B cell (primary cell): ENCODE measurements around the gene GSE1. TPM values are rescaled to one million over a fixed set of nuclear protein-coding genes. Genes with fewer than 3 reads are reported as not detected.

Experiments used
- ATAC-seq: fragments of 200-7000 bp; cut with Tn5 transposase; one replicate; pipeline ENCODE4 v1.10.0; 2021; ENCODE audit warnings: low read depth, mild to moderate bottlenecking, moderate number of reproducible peaks, moderate library complexity
- CTCF ChIA-PET: fragments of 350-600 bp; sonication (Branson Sonifier 250); formaldehyde crosslinking; loops from one replicate; lab custom pipeline; 2021; ENCODE audit warnings: antibody characterized with exemption, inconsistent platforms; lab: Charles Lee
- POLR2A ChIA-PET: fragments of 350-600 bp; sonication (Branson Sonifier 250); formaldehyde crosslinking; loops from one replicate; lab custom pipeline; 2021; ENCODE audit warnings: antibody characterized with exemption; lab: Charles Lee
- DNase-seq: peaks from one replicate; pipeline ENCODE4 v3.0.0; 2013
- H2AFZ ChIP-seq: 2 replicates; pipeline ENCODE4 v1.6.1; 2012; ENCODE audit warnings: mild to moderate bottlenecking, low read depth, low read length; ENCODE audit not compliant: insufficient read depth, poor library complexity, severe bottlenecking
- H3K27ac ChIP-seq, 2 donors: 1 replicate in 1 of 2; 2 replicates in 1 of 2; pipeline ENCODE4 v1.5.1; 2012 to 2013; ENCODE audit warnings: low read length in 2 of 2, mild to moderate bottlenecking in 2 of 2, moderate library complexity in 1 of 2
- H3K27me3 ChIP-seq, 4 experiments: fragments of 200-600 bp in 1 of 4; sonication (generic) in 1 of 4; replicated peaks in 1 of 4; 1 replicate in 2 of 4; 2 replicates in 2 of 4; pipeline versions ENCODE4 v1.6.1 to v1.7.0; 2013 to 2016; ENCODE audit warnings: low read length in 3 of 4, mild to moderate bottlenecking in 2 of 4, mixed read lengths in 1 of 4, moderate library complexity in 1 of 4; ENCODE audit not compliant: insufficient read depth in 4 of 4, control insufficient read depth in 3 of 4; ENCODE audit errors: control extremely low read depth in 1 of 4
- H3K36me3 ChIP-seq, 2 experiments: replicated peaks in 1 of 2; 1 replicate in 1 of 2; 2 replicates in 1 of 2; pipeline versions ENCODE4 v1.6.1 to v1.7.1; 2013; ENCODE audit warnings: low read length in 1 of 2; ENCODE audit not compliant: insufficient read depth in 2 of 2, control insufficient read depth in 1 of 2; ENCODE audit errors: control extremely low read depth in 1 of 2, extremely low read depth in 1 of 2
- H3K4me1 ChIP-seq, 2 donors: fragments of 200-600 bp in 1 of 2; sonication (generic) in 1 of 2; 1 replicate in 1 of 2; 2 replicates in 1 of 2; pipeline versions ENCODE4 v1.5.1 to v1.6.1; 2013 to 2017; ENCODE audit warnings: low read length in 2 of 2; ENCODE audit not compliant: control insufficient read depth in 2 of 2, insufficient read depth in 2 of 2
- H3K4me2 ChIP-seq: replicated peaks from 2 replicates; pipeline ENCODE3; 2012; ENCODE audit warnings: mild to moderate bottlenecking, low read depth, low read length; ENCODE audit not compliant: poor library complexity, severe bottlenecking
- H3K4me3 ChIP-seq, 5 experiments: fragments of 200-600 bp in 1 of 5; sonication (generic) in 1 of 5; 1 replicate in 3 of 5; 2 replicates in 2 of 5; pipeline versions ENCODE4 v1.5.1 to v1.7.0; 2011 to 2016; ENCODE audit warnings: low read length in 4 of 5, mild to moderate bottlenecking in 4 of 5, low read depth in 2 of 5, control low read depth in 1 of 5, moderate library complexity in 1 of 5; ENCODE audit not compliant: insufficient read depth in 1 of 5; ENCODE audit errors: control extremely low read depth in 1 of 5, extremely low read depth in 1 of 5
- H3K79me2 ChIP-seq: fragments of 200-600 bp; sonication (generic); one replicate; pipeline ENCODE4 v1.6.0; 2016; ENCODE audit warnings: low read length; ENCODE audit not compliant: control insufficient read depth, insufficient read depth
- H3K9ac ChIP-seq: fragments of 200-600 bp; sonication (generic); 2 replicates; pipeline ENCODE4 v1.6.1; 2017; ENCODE audit warnings: mild to moderate bottlenecking, low read length, moderate library complexity
- H3K9me3 ChIP-seq, 3 donors: one replicate each; pipeline versions ENCODE4 v1.6.1 to v1.7.1; 2013; ENCODE audit warnings: low read length in 2 of 3; ENCODE audit not compliant: control insufficient read depth in 2 of 3, insufficient read depth in 1 of 3; ENCODE audit errors: control extremely low read depth in 1 of 3
- H4K20me1 ChIP-seq: 2 replicates; pipeline ENCODE4 v1.6.0; 2012; ENCODE audit warnings: mild to moderate bottlenecking, low read length; ENCODE audit not compliant: insufficient read depth, control insufficient read depth, poor library complexity, severe bottlenecking
- H3K27ac Mint-ChIP-seq: one replicate; pipeline ENCODE4 v1.8.0; 2021; ENCODE audit warnings: mixed read lengths
- H3K27me3 Mint-ChIP-seq: one replicate; pipeline ENCODE4 v1.8.0; 2021; ENCODE audit warnings: mixed read lengths
- H3K4me1 Mint-ChIP-seq: one replicate; pipeline ENCODE4 v1.8.0; 2021; ENCODE audit warnings: mixed read lengths
- H3K4me3 Mint-ChIP-seq: one replicate; pipeline ENCODE4 v1.8.0; 2021; ENCODE audit warnings: mixed read lengths
- H3K9me3 Mint-ChIP-seq: one replicate; pipeline ENCODE4 v1.8.0; 2022; ENCODE audit warnings: mixed read lengths; ENCODE audit not compliant: insufficient read depth
- EZH2 ChIP-seq: IDR thresholded peaks from 2 replicates; pipeline ENCODE4 v1.6.1; 2012; ENCODE audit warnings: borderline replicate concordance, low read depth, mild to moderate bottlenecking, moderate library complexity, low read length; ENCODE audit not compliant: insufficient read depth, poor library complexity, severe bottlenecking
- WGBS: methylation state at CpG from one replicate; pipeline ENCODE4 v1.1.5; 2013; ENCODE audit warnings: missing lambda C conversion rate; ENCODE audit not compliant: insufficient coverage; 5-methylcytosine and 5-hydroxymethylcytosine counted together
- intact Hi-C: fragments of 100-400 bp; cut with micrococcal nuclease; formaldehyde crosslinking; loops from one replicate; pipeline ENCODE4 v1.10.0; 2022
- polyA plus RNA-seq: library from polyadenylated mRNA; depleted of rRNA; stranded (reverse); fragments of >200 nt; gene quantifications from 2 replicates; pipeline ENCODE4 v1.2.3, GENCODE V29; 2012
- total RNA-seq, 2 donors: library from RNA; stranded (reverse); fragments of 120-200 nt in 1 of 2; gene quantifications; 1 replicate in 1 of 2; 2 replicates in 1 of 2; pipeline versions ENCODE4 v1.2.3 to v1.2.4, GENCODE V29; 2013 to 2022
- TF ChIP-seq, protein P1 (sequence below): fragments of 200-600 bp; IDR thresholded peaks from one replicate; pipeline ENCODE4 v1.8.0; 2022; ENCODE audit warnings: antibody characterized with exemption, mild to moderate bottlenecking

Gene GSE1
- total and polyA plus RNA-seq, 2 donors (not counting 1 experiment from before 2014, with no cell fraction given), result 57.3 to 76.1 TPM

DNA sequence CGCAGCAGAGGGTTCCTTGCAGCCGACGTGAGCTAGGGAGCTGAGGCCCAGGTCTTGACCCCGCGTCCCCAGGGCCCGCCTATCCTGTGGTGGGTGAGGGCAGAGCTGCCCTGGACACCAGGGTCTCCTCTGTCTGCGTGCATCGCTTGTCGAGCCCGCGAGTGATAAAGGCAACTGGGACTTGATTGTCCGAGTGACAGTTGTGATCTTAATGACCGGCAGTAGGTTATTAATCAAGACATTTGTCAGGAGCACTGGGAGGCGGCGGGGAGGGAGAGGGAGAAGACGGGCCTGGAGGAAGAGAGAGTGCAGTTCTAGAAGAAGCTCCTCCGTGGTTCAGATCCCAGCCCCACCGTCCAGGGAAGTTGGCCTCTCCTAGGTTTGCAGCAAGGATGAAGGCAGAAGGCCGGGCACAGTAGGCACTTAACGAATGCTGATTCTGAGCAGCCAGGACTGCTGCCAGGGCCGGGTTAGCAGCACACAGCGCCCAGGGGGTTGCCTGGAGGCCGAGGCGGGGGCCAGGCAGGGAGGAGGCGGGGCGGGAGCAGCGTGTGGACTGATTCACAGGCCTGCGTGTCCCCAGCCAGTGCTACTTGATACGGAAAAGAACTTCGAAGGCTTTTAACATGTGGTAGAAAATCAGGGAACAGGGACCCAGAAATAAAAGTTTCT, 11.3 kb upstream of the GSE1 start:
- H3K79me2 ChIP-seq, result peaks cover 95% of the 10 kb centered on the region
- H3K4me2 ChIP-seq, result no peak overlapping the region
- Mint-ChIP-seq H3K4me1 (peaks cover 46% of the 10 kb centered on the region), H3K4me3 (no peak overlapping the region), H3K27ac (peak overlapping the region; percentile 10), H3K9me3 (no peaks in the 10 kb centered on the region), H3K27me3 (no peaks in the 10 kb centered on the region)
- H3K9me3 ChIP-seq, result peaks cover 0 to 3% (median 0%) of the 10 kb centered on the region in 3 donors
- H3K4me1 ChIP-seq, result peaks cover 11 to 32% of the 10 kb centered on the region in 2 donors
- TF ChIP-seq, protein P1, sequence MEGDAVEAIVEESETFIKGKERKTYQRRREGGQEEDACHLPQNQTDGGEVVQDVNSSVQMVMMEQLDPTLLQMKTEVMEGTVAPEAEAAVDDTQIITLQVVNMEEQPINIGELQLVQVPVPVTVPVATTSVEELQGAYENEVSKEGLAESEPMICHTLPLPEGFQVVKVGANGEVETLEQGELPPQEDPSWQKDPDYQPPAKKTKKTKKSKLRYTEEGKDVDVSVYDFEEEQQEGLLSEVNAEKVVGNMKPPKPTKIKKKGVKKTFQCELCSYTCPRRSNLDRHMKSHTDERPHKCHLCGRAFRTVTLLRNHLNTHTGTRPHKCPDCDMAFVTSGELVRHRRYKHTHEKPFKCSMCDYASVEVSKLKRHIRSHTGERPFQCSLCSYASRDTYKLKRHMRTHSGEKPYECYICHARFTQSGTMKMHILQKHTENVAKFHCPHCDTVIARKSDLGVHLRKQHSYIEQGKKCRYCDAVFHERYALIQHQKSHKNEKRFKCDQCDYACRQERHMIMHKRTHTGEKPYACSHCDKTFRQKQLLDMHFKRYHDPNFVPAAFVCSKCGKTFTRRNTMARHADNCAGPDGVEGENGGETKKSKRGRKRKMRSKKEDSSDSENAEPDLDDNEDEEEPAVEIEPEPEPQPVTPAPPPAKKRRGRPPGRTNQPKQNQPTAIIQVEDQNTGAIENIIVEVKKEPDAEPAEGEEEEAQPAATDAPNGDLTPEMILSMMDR, result no peak
- no peak for TF ChIP-seq EZH2
- DNase-seq, result no peak
- no peak for ATAC-seq
- intact Hi-C loops, result no loop called here
- H4K20me1 ChIP-seq, result peaks cover 96% of the 10 kb centered on the region
- H3K4me3 ChIP-seq, result no peak overlapping the region
- peaks cover 0 to 7% of the 10 kb centered on the region in 2 experiments for H3K36me3 ChIP-seq
- CTCF ChIA-PET, result interaction anchor here (1.8 to 2.9 kb wide), 2 partner anchors 8 to 14 kb away, joined by 4 to 10 read pairs; no protein-coding TSS in a partner anchor
- H3K9ac ChIP-seq, result no peak overlapping the region
- H3K27ac ChIP-seq, result no peak overlapping the region
- no peaks in the 10 kb centered on the region for H3K27me3 ChIP-seq
- 94% methylated on average over 30 of the region's 30 CpGs for WGBS
- POLR2A ChIA-PET, result no interaction called here
- no peak overlapping the region for H2AFZ ChIP-seq

DNA sequence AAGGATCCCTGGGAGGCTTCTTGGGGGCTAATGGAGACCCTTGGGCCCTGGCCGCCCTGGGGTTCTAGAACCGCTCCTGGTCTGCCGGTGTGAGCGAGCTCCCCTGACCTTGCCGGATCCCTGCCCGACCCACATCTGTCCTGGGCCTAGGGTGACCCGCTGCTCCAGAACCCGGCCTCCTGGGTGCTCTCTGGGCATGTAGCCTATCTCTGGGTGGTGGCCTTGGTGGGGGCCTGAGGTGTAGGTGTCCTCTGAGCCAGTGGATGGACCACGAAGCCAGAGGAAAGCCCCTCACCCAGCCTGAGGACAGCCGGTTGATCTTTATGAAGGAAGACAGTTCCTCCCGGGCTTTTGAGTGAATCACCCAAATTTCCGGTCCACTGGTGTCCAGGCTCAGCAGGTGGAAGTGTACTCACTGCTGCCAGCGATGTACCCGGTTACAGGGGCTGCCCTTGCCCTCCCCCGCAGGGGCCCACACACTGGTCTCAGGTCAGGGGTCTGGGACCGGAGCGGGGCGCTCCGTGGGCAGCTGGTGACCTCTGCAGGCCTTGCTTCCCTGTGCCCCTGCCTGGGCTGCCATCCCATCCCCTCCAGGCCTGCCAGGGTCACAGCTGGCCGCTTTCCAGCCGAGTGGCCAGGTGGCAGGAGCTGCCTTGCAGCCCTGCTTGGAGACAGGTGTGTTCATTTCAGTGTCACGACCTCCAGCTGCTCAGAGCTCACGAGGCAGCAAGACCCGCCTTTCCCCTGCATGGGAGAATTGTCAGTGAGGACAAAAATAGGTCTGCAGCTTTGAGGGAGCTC, 10.5 kb upstream of the GSE1 start:
- peaks cover 18 to 39% of the 10 kb centered on the region in 2 donors for H3K4me1 ChIP-seq
- ATAC-seq (no peak), DNase-seq (no peak)
- peaks cover 0 to 6% of the 10 kb centered on the region in 2 experiments for H3K36me3 ChIP-seq
- peaks cover 0 to 3% (median 0%) of the 10 kb centered on the region in 3 donors for H3K9me3 ChIP-seq
- Mint-ChIP-seq H3K27me3 (no peaks in the 10 kb centered on the region), H3K27ac (peak overlapping the region; percentile 50), H3K4me1 (peaks cover 52% of the 10 kb centered on the region), H3K4me3 (no peak overlapping the region), H3K9me3 (no peaks in the 10 kb centered on the region)
- no peak overlapping the region for H2AFZ ChIP-seq
- H3K4me3 ChIP-seq, result no peak overlapping the region
- WGBS, result 67% methylated on average over 18 of the region's 24 CpGs
- H3K27ac ChIP-seq, result no peak overlapping the region
- H3K79me2 ChIP-seq, result peaks cover 94% of the 10 kb centered on the region
- no peak overlapping the region for H3K9ac ChIP-seq
- peaks cover 96% of the 10 kb centered on the region for H4K20me1 ChIP-seq
- no peak for TF ChIP-seq EZH2
- TF ChIP-seq, protein P1, result no peak
- ChIA-PET CTCF (interaction anchor here (0.8 to 1.3 kb wide), 3 partner anchors 13 to 187 kb away, joined by 3 to 4 read pairs (median 3); no protein-coding TSS in a partner anchor), POLR2A (no interaction called here)
- H3K27me3 ChIP-seq, result no peaks in the 10 kb centered on the region
- no peak overlapping the region for H3K4me2 ChIP-seq
- intact Hi-C loops, result no loop called here
